H1 (cell line): ENCODE data around the gene CDC45. TPM values are rescaled to one million over a fixed set of nuclear protein-coding genes. Genes with fewer than 3 reads are reported as not detected.

ENCODE experiments used
- CEBPB ChIP-seq: IDR thresholded peaks from 2 replicates; pipeline ENCODE4 v1.6.1; 2012; ENCODE audit warnings: low read depth, low read length
- POU5F1 ChIP-seq: IDR thresholded peaks from 2 replicates; pipeline ENCODE4 v1.6.1; 2011; ENCODE audit warnings: low read depth, mild to moderate bottlenecking, low read length, moderate library complexity
- RNF2 ChIP-seq: fragments of 200-900, 300-1000 bp; sonication (generic); IDR thresholded peaks from 2 replicates; pipeline ENCODE4 v1.7.1; 2016; ENCODE audit warnings: borderline replicate concordance, low read depth, mild to moderate bottlenecking, antibody characterized with exemption, low read length; ENCODE audit not compliant: poor library complexity, severe bottlenecking; ENCODE audit errors: missing control alignments
- SAP30 ChIP-seq: fragments of 300-600 bp; sonication (generic); IDR thresholded peaks from 2 replicates; pipeline ENCODE4 v1.7.1; 2012; ENCODE audit warnings: low read length, moderate library complexity, mild to moderate bottlenecking, inconsistent platforms; ENCODE audit not compliant: insufficient read depth, insufficient replicate concordance
- SP2 ChIP-seq: IDR thresholded peaks from 2 replicates; pipeline ENCODE4 v1.6.1; 2012; ENCODE audit warnings: mild to moderate bottlenecking, low read length, inconsistent platforms
- polyA plus RNA-seq, 7 experiments: library from polyadenylated mRNA; depleted of rRNA in 3 of 7; stranded (reverse) in 5 of 7; unstranded in 2 of 7; fragments of >200 nt in 5 of 7; fragments of 200-250 nt in 2 of 7; gene quantifications; 1 replicate in 5 of 7; 2 replicates in 1 of 7; 4 replicates in 1 of 7; pipeline versions ENCODE4 v1.2.1 to v1.2.3, GENCODE V29; 2011 to 2013; ENCODE audit warnings: missing spikeins in 2 of 7, mixed read lengths in 2 of 7
- total RNA-seq: library from RNA; stranded (reverse); fragmentation: NEBNext Ultra II Directional; extraction: Animal tissue kit (Norgen Biotek cat#: 25700); gene quantifications from 2 replicates; pipeline ENCODE4 v1.2.1, GENCODE V29; 2021
- TF ChIP-seq, protein P1 (sequence below): IDR thresholded peaks from 2 replicates; pipeline ENCODE4 v1.6.1; 2012; ENCODE audit warnings: inconsistent platforms

Gene CDC45
- total and polyA plus RNA-seq, 2 of the 8 experiments (the other 6 are each of a cell fraction or from before 2014, with no cell fraction given): 31.9 to 37.7 TPM

DNA sequence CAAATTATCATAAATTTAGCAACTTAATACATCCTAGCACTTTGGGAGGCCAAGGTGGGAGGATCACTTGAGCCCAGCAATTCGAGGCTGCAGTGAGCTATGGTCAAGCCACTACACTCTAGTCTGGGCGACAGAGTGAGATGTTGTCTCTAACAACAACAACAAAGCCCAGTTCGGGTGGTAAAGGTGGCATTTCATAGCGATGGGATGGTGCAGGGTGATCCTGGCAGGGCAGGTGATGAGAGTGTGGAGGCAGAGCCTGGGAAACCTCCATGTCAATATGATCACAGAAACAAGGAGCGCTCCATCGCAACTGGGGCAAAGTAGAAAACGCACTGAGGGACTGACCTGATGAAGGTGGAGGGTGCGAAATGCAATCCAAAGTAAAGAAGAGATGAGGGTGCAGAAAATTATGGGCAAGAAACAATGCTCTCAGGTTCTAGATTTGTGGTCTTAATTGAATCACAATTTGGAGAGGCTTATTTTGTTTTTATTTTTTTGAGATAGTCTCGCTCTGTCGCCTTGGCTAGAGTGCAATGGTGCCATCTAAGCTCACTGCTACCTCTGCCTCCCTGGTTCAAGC lies 77.3 kb downstream of the CDC45 start (continued):
- TF ChIP-seq RNF2: no peak
- TF ChIP-seq SAP30: no peak
- no peak for TF ChIP-seq SP2
- TF ChIP-seq, protein P1, sequence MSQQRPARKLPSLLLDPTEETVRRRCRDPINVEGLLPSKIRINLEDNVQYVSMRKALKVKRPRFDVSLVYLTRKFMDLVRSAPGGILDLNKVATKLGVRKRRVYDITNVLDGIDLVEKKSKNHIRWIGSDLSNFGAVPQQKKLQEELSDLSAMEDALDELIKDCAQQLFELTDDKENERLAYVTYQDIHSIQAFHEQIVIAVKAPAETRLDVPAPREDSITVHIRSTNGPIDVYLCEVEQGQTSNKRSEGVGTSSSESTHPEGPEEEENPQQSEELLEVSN: no peak
- TF ChIP-seq CEBPB: no peak
- TF ChIP-seq POU5F1: no peak
